Endothelial cell of umbilical vein (primary cell): ENCODE data around the gene NSL1. TPM values are rescaled to one million over a fixed set of nuclear protein-coding genes. Genes with fewer than 3 reads are reported as not detected.

Experiments used
- BruUV-seq: library from RNA; stranded (reverse); fragments of 400-500 nt; replicated peaks from 2 replicates; lab custom pipeline; 2021; lab: Mats Ljungman, UMichigan
- CTCF ChIA-PET: fragments of 300-600, 350-600 bp; sonication (Branson Sonifier 250); formaldehyde crosslinking; loops from one replicate; lab custom pipeline; 2021; ENCODE audit warnings: antibody characterized with exemption, inconsistent platforms; lab: Charles Lee
- POLR2A ChIA-PET: fragments of 300-600, 350-600 bp; sonication (Branson Sonifier 250); formaldehyde crosslinking; loops from one replicate; lab custom pipeline; 2021; ENCODE audit warnings: antibody characterized with exemption, inconsistent platforms; lab: Charles Lee
- DNase-seq: peaks from one replicate; pipeline ENCODE4 v3.0.0-alpha.2; 2011; ENCODE audit warnings: low read depth, low spot score
- FAIRE-seq: peaks from 2 replicates; lab custom pipeline; 2011; peaks lifted over from hg19 to GRCh38; lab: Jason Lieb, UNC
- H2AFZ ChIP-seq: 2 replicates; pipeline ENCODE4 v1.6.0; 2012; ENCODE audit warnings: low read depth, low read length, control low read depth, inconsistent platforms
- H3K27ac ChIP-seq: 2 replicates; pipeline ENCODE4 v1.5.1; 2011; ENCODE audit warnings: low read depth, mild to moderate bottlenecking, control low read depth, low read length, moderate library complexity; ENCODE audit not compliant: insufficient read depth
- H3K27me3 ChIP-seq, 2 experiments: 2 replicates each; pipeline versions ENCODE4 v1.6.0 to v1.6.1; 2011; ENCODE audit warnings: low read length in 2 of 2, mixed read lengths in 1 of 2; ENCODE audit not compliant: control insufficient read depth in 2 of 2, insufficient read depth in 2 of 2
- H3K36me3 ChIP-seq, 2 experiments: 2 replicates in 1 of 2; 3 replicates in 1 of 2; pipeline ENCODE4 v1.5.1; 2011; ENCODE audit warnings: low read length in 2 of 2, mild to moderate bottlenecking in 1 of 2, moderate library complexity in 1 of 2; ENCODE audit not compliant: control insufficient read depth in 2 of 2, insufficient read depth in 2 of 2; ENCODE audit errors: extremely low read depth in 1 of 2
- H3K4me1 ChIP-seq: 3 replicates; pipeline ENCODE4 v1.5.1; 2011; ENCODE audit warnings: mild to moderate bottlenecking, low read length; ENCODE audit not compliant: control insufficient read depth, insufficient read depth; ENCODE audit errors: extremely low read depth
- H3K4me2 ChIP-seq: 2 replicates; pipeline ENCODE4 v1.6.1; 2011; ENCODE audit warnings: low read length, control low read depth, mixed read lengths; ENCODE audit not compliant: insufficient read depth
- H3K4me3 ChIP-seq, 3 experiments: fragments of 200-600 bp in 1 of 3; sonication (generic), shearing (Covaris generic) in 1 of 3; replicated peaks in 1 of 3; 2 replicates each; pipeline ENCODE4 v1.5.1; 2011 to 2016; ENCODE audit warnings: control low read depth in 3 of 3, low read length in 3 of 3, mild to moderate bottlenecking in 2 of 3, inconsistent platforms in 1 of 3, low read depth in 1 of 3, moderate library complexity in 1 of 3; ENCODE audit not compliant: insufficient read depth in 1 of 3
- H3K79me2 ChIP-seq: 2 replicates; pipeline ENCODE4 v1.6.0; 2012; ENCODE audit warnings: low read length, inconsistent platforms; ENCODE audit not compliant: control insufficient read depth, insufficient read depth
- H3K9ac ChIP-seq: replicated peaks from 2 replicates; pipeline ENCODE3; 2011; ENCODE audit warnings: low read length, control low read depth; ENCODE audit not compliant: insufficient read depth; ENCODE audit errors: extremely low read depth
- H3K9me1 ChIP-seq: replicated peaks from 3 replicates; pipeline ENCODE4 v1.6.0; 2011; ENCODE audit warnings: mild to moderate bottlenecking, low read length; ENCODE audit not compliant: control insufficient read depth, insufficient read depth; ENCODE audit errors: extremely low read depth
- H3K9me3 ChIP-seq: replicated peaks from 2 replicates; pipeline ENCODE4 v1.5.1; 2012; ENCODE audit warnings: low read length, inconsistent platforms; ENCODE audit not compliant: control insufficient read depth, insufficient read depth
- H4K20me1 ChIP-seq: replicated peaks from 2 replicates; pipeline ENCODE3; 2011; ENCODE audit warnings: mild to moderate bottlenecking, low read length; ENCODE audit not compliant: control insufficient read depth, insufficient read depth; ENCODE audit errors: extremely low read depth
- FOS ChIP-seq: IDR thresholded peaks from 2 replicates; pipeline ENCODE4 v1.6.1; 2011; ENCODE audit warnings: mild to moderate bottlenecking, low read length, moderate library complexity, borderline replicate concordance; ENCODE audit not compliant: insufficient read depth
- JUN ChIP-seq: IDR thresholded peaks from 2 replicates; pipeline ENCODE4 v1.6.1; 2011; ENCODE audit warnings: borderline replicate concordance, low read depth; ENCODE audit not compliant: insufficient read length, insufficient read depth
- MYC ChIP-seq: IDR thresholded peaks from one replicate; pipeline ENCODE4 v1.6.1; 2011; ENCODE audit warnings: mild to moderate bottlenecking, low read depth, low read length
- POLR2A ChIP-seq: IDR thresholded peaks from 2 replicates; pipeline ENCODE4 v1.6.1; 2012; ENCODE audit warnings: low read depth, mild to moderate bottlenecking, control low read depth, low read length
- POLR2AphosphoS5 ChIP-seq: IDR thresholded peaks from 2 replicates; pipeline ENCODE4 v1.6.1; 2012; ENCODE audit warnings: low read depth, mild to moderate bottlenecking, control low read depth, low read length, moderate library complexity; ENCODE audit not compliant: insufficient read depth
- dilution Hi-C: fragments of 300-500 bp; cut with MboI; formaldehyde crosslinking; loops from one replicate; pipeline ENCODE4 v1.15.0; 2019; ENCODE audit warnings: low sequenced_read_pairs; ENCODE audit not compliant: extremely low pct_ligation_motif_present
- intact Hi-C: fragments of 100-400 bp; cut with micrococcal nuclease; formaldehyde crosslinking; loops from one replicate; pipeline ENCODE4 v1.10.0; 2022
- polyA plus RNA-seq, 4 experiments: library from polyadenylated mRNA; depleted of rRNA in 3 of 4; stranded (reverse) in 3 of 4; unstranded in 1 of 4; fragments of >200 nt; gene quantifications; 2 replicates each; pipeline versions ENCODE4 v1.2.1 to v1.2.3, GENCODE V29; 2011 to 2012; ENCODE audit warnings: missing spikeins in 1 of 4
- total RNA-seq: library from RNA; stranded (reverse); gene quantifications from 2 replicates; pipeline ENCODE4 v1.2.3, GENCODE V29; 2021
- TF ChIP-seq, protein P1 (sequence below): IDR thresholded peaks from 2 replicates; pipeline ENCODE4 v1.6.1; 2011; ENCODE audit not compliant: insufficient read depth, insufficient read length
- TF ChIP-seq, protein P2 (sequence below), 2 donors: IDR thresholded peaks; 1 replicate in 1 of 2; 2 replicates in 1 of 2; pipeline ENCODE4 v1.5.1; 2011; ENCODE audit warnings: low read length in 2 of 2, mild to moderate bottlenecking in 2 of 2, moderate library complexity in 2 of 2, control low read depth in 1 of 2, inconsistent platforms in 1 of 2, low read depth in 1 of 2; ENCODE audit not compliant: insufficient read depth in 1 of 2; ENCODE audit errors: extremely low read depth in 1 of 2

Gene NSL1
- total and polyA plus RNA-seq, 2 donors (not counting 3 experiments of a cell fraction or from before 2014, with no cell fraction given) = 15.5 to 30.2 TPM

DNA sequence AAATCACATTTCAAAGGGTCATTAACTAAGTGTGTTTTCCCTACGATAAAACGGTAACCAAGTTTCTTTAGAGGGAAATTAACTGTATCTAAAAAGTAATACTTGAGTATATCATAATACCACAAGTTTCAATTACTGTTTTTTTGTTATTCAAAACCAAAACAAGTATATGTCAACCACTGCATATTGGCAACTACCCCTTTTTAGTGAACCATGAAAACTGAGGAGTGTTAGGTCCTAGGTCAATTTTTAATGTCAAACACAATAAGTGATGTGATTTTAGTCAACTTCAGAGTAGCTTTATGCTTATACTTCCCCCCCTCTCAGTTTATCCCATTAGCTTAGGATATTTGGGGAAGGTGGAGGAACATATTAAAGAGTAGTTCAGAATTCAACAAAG lies 10.4 kb downstream of the NSL1 start:
- DNase-seq = no peak
- no TSS peak for BruUV-seq
- Histone ChIP-seq H3K36me3 (peaks cover 0 to 6% of the 10 kb centered on the region in 2 experiments), H2AFZ (no peak overlapping the region), H4K20me1 (no peaks in the 10 kb centered on the region), H3K9me3 (no peaks in the 10 kb centered on the region), H3K27me3 (no peaks in the 10 kb centered on the region), H3K4me3 (no peak overlapping the region), H3K4me1 (peaks cover 15% of the 10 kb centered on the region), H3K4me2 (no peak overlapping the region), H3K9ac (no peak overlapping the region), H3K79me2 (no peaks in the 10 kb centered on the region), H3K27ac (no peak overlapping the region), H3K9me1 (no peaks in the 10 kb centered on the region)
- POLR2A ChIA-PET = no interaction called here
- dilution Hi-C loops = no loop called here
- TF ChIP-seq JUN = no peak
- no peak for TF ChIP-seq POLR2AphosphoS5
- TF ChIP-seq MYC = no peak
- TF ChIP-seq, protein P1, sequence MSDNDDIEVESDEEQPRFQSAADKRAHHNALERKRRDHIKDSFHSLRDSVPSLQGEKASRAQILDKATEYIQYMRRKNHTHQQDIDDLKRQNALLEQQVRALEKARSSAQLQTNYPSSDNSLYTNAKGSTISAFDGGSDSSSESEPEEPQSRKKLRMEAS = no peak
- no peak for TF ChIP-seq FOS
- TF ChIP-seq POLR2A = no peak
- TF ChIP-seq, protein P2, sequence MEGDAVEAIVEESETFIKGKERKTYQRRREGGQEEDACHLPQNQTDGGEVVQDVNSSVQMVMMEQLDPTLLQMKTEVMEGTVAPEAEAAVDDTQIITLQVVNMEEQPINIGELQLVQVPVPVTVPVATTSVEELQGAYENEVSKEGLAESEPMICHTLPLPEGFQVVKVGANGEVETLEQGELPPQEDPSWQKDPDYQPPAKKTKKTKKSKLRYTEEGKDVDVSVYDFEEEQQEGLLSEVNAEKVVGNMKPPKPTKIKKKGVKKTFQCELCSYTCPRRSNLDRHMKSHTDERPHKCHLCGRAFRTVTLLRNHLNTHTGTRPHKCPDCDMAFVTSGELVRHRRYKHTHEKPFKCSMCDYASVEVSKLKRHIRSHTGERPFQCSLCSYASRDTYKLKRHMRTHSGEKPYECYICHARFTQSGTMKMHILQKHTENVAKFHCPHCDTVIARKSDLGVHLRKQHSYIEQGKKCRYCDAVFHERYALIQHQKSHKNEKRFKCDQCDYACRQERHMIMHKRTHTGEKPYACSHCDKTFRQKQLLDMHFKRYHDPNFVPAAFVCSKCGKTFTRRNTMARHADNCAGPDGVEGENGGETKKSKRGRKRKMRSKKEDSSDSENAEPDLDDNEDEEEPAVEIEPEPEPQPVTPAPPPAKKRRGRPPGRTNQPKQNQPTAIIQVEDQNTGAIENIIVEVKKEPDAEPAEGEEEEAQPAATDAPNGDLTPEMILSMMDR (IDR thresholded peaks at IDR 0.05; ENCODE audit: extremely low read depth in 1 of 2, insufficient read depth in 1 of 2, low read depth in 1 of 2, low read length in 2 of 2) = no peak
- intact Hi-C loops = no loop called here
- FAIRE-seq = no peak
- CTCF ChIA-PET = interaction anchor here (0.7 to 3.4 kb wide), 9 partner anchors 12 to 331 kb away, joined by 3 to 31 read pairs (median 3); no protein-coding TSS in a partner anchor
